Neural progenitor cell (in vitro differentiated cells): ENCODE data around the gene ANK3.

Experiments
- CTCF ChIP-seq: fragments of 200-600 bp; sonication (generic); IDR thresholded peaks from 2 replicates; pipeline ENCODE4 v1.5.1; 2017; ENCODE audit warnings: antibody characterized with exemption, mild to moderate bottlenecking
- EZH2 ChIP-seq: fragments of 200-600 bp; sonication (generic); IDR thresholded peaks from 2 replicates; pipeline ENCODE4 v1.6.1; 2017; ENCODE audit warnings: antibody characterized with exemption, mild to moderate bottlenecking, moderate library complexity
- EZH2phosphoT487 ChIP-seq: fragments of 200-600 bp; sonication (generic); IDR thresholded peaks from 2 replicates; pipeline ENCODE4 v1.6.1; 2017; ENCODE audit warnings: antibody characterized with exemption

GRCh38 chr10:60385399-60385738, 4.3 kb downstream of the ANK3 start:
- no peak for TF ChIP-seq CTCF
- no peak for TF ChIP-seq EZH2
- no peak for TF ChIP-seq EZH2phosphoT487
